Middle frontal gyrus (tissue), 1 donor: Measurements from ENCODE around the gene DNAJC22.
"Not testable (repeated sequence)": the region's sequence is repeated elsewhere in the genome, so short reads cannot be mapped to it uniquely, and the experiment has no call there.

Source experiments
- DNase-seq: peaks from one replicate; pipeline ENCODE4 v3.0.0-alpha.2; 2015; ENCODE audit warnings: low spot score; ENCODE audit errors: extremely low spot score

DNAJC22 gene

DNA sequence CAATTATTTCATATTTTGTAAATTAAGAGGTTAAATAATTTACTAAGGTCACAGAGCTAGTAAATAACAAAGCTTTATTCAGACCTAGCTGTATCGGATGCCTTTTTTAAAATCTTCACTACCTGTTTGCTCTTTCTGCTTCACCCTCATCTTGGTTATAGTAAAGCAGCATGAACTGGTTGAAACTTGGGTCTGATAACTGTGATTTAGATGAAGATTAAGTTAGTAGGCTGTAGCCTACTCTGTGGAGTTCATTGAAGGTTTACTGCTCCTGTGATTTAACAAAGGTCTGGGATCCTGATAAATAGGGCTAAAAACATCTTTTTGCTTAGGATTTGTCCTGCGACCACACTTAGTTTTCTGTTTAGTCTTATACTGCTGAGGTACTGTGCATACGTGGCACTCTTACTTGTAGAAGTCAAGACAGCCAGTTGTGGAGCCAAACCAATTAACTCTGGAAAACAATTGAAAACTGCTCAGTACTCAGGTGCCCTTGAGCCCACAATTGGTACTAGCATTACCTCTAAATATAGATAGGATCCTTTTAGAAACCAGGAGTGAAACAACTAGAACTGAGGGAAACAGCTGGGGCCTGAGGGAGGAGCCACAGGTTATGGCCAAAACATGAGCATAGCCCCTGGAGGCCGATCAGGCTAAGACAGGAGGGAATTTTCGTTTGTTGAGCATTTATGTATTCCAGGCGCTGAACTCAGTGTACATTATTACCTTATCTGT, 22.9 kb downstream of the DNAJC22 start:
- no peak for DNase-seq

DNA sequence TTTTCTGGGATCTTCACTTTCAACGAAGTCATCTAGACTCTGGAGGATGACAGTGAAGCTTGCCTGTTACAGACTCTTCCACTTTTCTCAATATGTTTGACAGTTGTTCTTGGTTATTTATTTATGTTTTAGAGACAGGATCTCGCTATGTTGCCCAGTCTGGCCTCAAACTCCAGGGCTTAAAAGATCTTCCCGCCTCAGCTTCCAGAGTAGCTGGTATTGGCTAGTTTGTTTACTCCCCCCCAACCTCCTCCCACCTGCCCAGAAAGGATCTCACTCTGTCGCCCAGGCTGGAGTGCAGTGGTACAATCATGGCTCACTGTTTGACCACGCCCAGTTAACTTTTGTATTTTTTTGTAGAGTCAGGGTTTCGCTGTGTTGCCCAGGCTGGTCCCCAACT, 23.9 kb downstream of the DNAJC22 start:
- DNase-seq = no peak

DNA sequence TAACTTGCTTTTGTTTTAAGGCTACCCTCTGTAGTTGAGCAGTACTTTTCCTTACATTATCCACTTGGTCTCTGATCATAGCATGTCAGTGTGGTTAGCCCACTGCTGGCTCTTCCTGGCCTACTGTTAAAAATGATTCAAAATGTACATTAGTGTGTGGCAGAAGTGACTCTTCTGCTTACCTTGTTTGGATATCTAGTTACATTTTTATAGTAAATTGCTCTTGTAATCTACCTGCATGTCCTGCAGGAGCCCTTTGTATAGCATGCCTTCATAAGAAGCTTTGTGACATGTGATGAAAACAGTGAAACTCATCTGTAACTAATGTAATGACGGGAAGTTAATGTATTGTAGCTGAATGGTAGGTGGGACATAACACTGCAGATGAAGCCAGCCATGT, 28.7 kb downstream of the DNAJC22 start:
- DNase-seq = no peak

DNA sequence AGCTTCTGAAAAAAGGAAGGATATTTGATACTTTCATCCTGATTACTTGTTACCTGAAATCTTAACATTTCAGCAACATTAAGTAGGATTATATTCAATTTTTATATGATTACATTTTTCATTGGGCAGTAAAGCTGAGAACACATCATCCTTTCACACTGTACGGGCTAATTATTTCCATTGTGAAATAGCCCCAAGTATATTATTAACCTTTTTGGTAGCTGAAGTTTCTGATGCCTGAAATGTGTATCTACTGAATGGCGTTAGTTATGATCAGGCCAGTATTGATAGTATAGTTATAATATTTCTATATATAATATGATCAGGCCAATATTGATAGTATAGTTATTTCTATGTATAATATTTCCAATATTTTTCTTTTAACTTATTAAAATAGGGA, 30.7 kb downstream of the DNAJC22 start:
- DNase-seq = no peak

DNA sequence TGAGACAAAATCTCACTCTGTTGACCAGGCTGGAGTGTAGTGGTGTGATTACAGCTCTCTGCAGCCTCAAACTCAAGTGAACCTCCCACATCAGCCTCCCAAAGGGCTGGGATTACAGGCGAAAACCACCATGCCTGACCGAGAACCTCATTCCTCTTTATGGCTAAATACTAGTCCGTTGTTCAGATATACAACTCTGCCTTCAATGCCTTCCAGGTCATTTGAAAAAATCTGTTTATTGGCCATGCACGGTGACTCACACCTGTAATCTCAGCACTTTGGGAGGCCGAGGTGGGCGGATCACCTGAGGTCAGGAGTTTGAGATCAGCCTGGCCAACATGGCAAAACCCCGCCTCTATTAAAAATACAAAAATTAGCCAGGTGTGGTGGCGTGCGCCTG, 33.5 kb downstream of the DNAJC22 start:
- not testable (repeated sequence) for DNase-seq

DNA sequence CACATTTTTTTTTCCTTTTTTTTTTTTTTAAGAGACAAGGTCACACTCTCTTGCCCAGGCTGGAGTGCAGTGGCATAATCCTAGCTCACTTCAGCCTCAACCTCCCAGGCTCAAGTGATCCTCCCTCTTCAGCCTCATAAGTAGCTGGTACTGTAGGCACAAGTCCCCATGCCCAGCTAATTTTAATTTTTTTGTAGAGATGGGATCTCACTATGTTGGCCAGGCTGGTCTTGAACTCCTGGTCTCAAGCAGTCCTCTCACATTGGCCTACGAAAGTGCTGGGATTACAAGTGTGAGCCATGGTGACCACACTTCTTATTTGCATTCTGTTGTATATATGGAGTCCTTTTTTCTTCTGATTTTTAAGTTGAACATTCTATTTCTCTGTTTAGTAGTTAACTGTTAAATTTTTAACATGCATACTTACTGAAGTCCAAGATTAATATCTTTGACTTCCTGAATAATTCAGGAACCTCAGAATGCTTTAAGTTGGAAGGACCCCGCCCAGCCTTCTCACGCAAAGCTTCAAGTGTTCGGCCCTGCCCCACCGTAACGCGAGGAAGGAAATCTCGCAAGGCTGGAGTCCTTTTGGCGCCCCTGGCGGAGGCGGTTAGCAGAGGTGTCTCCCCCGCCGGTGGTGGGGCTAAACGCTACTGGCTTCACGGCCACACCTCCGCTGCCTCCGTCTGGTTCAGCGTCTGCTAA, 42.1 kb downstream of the DNAJC22 start:
- no peak for DNase-seq

DNA sequence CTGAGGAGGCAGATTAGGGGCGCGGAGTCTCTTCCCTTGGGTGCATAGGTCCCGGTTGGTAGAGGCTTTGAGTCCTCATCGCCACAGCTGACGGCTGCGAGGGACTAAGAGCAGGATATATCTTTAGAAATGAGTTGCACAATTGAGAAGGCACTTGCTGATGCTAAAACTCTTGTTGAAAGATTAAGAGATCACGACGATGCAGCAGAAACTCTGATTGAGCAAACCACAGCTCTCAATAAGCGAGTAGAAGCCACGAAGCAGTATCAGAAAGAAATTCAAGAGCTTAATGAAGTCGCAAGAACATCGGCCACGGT, 42.7 kb downstream of the DNAJC22 start:
- no peak for DNase-seq

DNA sequence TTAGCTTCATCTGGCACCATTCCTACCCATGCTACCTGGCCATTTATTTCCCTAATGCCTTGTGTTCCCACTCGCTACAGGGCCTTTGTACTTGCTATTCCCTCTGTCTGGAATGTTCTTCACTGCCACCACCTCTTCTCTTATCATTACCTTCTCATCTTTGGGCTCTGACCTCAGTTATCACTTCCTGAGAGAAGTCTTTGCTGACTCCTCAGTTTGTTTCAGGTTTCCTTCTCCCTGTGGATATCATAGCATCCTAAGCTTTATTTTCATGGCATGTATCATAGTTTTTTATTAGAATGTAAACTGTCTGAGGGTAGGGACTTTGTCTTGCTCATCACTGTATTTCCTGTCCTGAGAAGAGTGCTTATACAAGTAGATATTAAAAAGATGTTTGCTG, 50.3 kb downstream of the DNAJC22 start:
- no peak for DNase-seq

DNA sequence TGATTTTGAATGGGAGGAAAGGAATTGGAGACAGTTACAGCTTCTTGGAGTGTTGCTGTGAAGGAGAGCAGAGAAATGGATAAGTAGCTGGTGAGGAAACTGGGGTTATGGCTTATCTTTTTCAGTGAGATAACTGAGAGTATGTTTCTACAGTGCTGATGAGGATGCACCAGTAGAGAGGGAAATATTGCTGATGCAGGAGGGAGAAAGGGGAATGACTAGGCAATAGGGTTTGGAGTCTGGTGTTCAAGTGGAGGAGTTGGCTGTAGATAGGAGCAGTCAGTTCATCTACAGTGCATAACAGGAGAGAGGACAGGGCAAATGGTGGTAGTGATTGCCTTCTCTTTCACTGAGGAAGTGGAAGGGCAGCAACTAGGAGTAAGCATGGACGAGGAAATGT, 53.6 kb downstream of the DNAJC22 start:
- DNase-seq = no peak
